Upper lobe of right lung (tissue), 1 donor: Measurements from ENCODE around the gene PDCD2L. TPM values are rescaled to one million over a fixed set of nuclear protein-coding genes. Genes with fewer than 3 reads are reported as not detected.
"Not testable (repeated sequence)": the region's sequence is repeated elsewhere in the genome, so short reads cannot be mapped to it uniquely, and the experiment has no call there.

Experiments
- ATAC-seq: fragments of 200-7000 bp; cut with Tn5 transposase; one replicate; pipeline ENCODE4 v1.9.1; 2020; ENCODE audit warnings: mild to moderate bottlenecking, moderate library complexity
- DNase-seq: peaks from one replicate; pipeline ENCODE4 v3.0.0-alpha.2; 2020
- H3K27ac ChIP-seq: fragments of 200-600 bp; one replicate; pipeline ENCODE4 v1.8.0; 2022
- H3K27me3 ChIP-seq: fragments of 200-600 bp; one replicate; pipeline ENCODE4 v1.8.0; 2022; ENCODE audit warnings: mild to moderate bottlenecking
- H3K36me3 ChIP-seq: fragments of 200-600 bp; one replicate; pipeline ENCODE4 v1.8.0; 2022
- H3K4me1 ChIP-seq: fragments of 200-600 bp; one replicate; pipeline ENCODE4 v1.8.0; 2022
- H3K4me3 ChIP-seq: fragments of 200-600 bp; one replicate; pipeline ENCODE4 v1.8.0; 2022; ENCODE audit warnings: mild to moderate bottlenecking
- H3K9me3 ChIP-seq: fragments of 200-600 bp; one replicate; pipeline ENCODE4 v1.8.0; 2022
- intact Hi-C: fragments of 100-400 bp; cut with DNase I; formaldehyde crosslinking; loops from one replicate; pipeline ENCODE4 v1.11.0; 2022
- total RNA-seq: library from RNA; stranded (reverse); fragmentation: NEBNext Ultra II Directional; extraction: Animal tissue kit (Norgen Biotek cat#: 25700); gene quantifications from one replicate; pipeline ENCODE4 v1.2.1, GENCODE V29; 2021
- TF ChIP-seq, protein P1 (sequence below): fragments of 200-600 bp; IDR thresholded peaks from one replicate; pipeline ENCODE4 v1.8.0; 2022; ENCODE audit warnings: antibody characterized with exemption
- donor health status: DM: no; HTN: yes; CAD: no; lungs with severe emphysema.

The PDCD2L gene
- total RNA-seq, 1 donor from 2014 or later = 7.4 TPM

DNA sequence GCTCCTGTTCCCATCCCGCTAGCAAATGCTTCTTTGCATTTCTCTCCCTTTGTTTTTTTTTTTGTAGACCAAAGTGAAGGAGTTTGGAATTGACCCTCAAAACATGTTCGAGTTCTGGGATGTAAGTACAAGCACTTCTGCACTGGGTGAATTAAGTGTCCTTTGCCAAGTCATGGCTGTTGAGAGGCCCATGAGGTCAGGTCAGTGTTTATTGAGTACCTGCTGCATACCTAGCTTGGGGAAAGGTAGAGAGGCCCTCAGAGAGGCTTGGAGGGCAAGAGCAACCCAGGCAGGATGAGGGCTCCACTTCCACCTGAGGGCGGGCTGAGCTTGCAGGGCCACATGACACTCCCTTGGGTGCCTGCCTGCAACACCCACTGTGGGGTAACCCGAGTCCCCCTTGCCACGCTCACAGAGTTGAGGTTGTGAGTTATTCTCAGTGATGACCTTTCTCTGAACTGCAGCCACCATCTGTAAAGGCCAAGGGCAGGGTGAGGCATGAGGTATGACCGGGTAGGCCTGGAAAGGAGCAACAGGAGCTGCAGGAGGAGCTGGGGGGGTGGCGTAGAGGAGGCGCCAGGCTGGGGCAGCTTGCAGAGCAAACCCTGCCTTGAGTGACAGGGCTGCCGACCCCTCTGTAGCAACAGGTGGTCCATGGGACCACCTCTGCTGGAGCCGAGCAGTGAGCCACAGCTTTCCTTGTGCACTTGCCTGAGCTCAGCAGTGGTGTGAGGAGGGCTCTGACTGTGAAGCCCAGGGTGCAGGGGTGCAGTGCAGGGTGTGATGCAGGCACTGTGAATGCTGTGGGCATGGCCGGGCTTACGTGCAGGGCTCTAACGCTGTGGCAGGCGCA lies 22.6 kb upstream of the PDCD2L start:
- Histone ChIP-seq H3K27ac (no peak overlapping the region), H3K27me3 (no peaks in the 10 kb centered on the region), H3K36me3 (peaks cover 85% of the 10 kb centered on the region), H3K9me3 (no peaks in the 10 kb centered on the region), H3K4me3 (no peak overlapping the region), H3K4me1 (no peaks in the 10 kb centered on the region)
- intact Hi-C loops = no loop called here
- TF ChIP-seq, protein P1, sequence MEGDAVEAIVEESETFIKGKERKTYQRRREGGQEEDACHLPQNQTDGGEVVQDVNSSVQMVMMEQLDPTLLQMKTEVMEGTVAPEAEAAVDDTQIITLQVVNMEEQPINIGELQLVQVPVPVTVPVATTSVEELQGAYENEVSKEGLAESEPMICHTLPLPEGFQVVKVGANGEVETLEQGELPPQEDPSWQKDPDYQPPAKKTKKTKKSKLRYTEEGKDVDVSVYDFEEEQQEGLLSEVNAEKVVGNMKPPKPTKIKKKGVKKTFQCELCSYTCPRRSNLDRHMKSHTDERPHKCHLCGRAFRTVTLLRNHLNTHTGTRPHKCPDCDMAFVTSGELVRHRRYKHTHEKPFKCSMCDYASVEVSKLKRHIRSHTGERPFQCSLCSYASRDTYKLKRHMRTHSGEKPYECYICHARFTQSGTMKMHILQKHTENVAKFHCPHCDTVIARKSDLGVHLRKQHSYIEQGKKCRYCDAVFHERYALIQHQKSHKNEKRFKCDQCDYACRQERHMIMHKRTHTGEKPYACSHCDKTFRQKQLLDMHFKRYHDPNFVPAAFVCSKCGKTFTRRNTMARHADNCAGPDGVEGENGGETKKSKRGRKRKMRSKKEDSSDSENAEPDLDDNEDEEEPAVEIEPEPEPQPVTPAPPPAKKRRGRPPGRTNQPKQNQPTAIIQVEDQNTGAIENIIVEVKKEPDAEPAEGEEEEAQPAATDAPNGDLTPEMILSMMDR = no peak
- DNase-seq = no peak
- ATAC-seq = no peak

DNA sequence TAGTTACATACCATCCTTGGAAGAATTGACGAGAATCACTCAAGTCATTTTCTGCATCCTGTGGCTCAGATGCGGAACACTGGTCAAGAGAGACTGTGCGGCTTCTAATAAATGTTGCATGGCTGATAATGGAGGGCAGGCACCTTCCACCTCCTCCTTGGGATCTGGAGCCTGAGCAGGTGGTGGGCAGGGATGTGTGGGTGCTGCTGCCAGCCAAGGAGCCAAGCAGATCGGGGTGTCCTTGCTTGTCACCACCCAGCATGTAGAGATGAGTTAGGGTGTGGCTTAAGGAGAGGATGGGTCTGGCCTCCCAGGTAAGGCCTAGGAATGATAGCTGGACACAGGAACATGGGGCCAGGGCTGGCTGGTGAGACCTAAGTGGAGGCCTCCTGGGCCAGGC lies 21.7 kb upstream of the PDCD2L start:
- no peak overlapping the region for H3K4me3 ChIP-seq
- H3K27ac ChIP-seq = no peak overlapping the region
- H3K27me3 ChIP-seq = no peaks in the 10 kb centered on the region
- peaks cover 88% of the 10 kb centered on the region for H3K36me3 ChIP-seq
- no peak for DNase-seq
- intact Hi-C loops = no loop called here
- ATAC-seq = no peak
- H3K9me3 ChIP-seq = no peaks in the 10 kb centered on the region
- TF ChIP-seq, protein P1 = no peak
- no peaks in the 10 kb centered on the region for H3K4me1 ChIP-seq

DNA sequence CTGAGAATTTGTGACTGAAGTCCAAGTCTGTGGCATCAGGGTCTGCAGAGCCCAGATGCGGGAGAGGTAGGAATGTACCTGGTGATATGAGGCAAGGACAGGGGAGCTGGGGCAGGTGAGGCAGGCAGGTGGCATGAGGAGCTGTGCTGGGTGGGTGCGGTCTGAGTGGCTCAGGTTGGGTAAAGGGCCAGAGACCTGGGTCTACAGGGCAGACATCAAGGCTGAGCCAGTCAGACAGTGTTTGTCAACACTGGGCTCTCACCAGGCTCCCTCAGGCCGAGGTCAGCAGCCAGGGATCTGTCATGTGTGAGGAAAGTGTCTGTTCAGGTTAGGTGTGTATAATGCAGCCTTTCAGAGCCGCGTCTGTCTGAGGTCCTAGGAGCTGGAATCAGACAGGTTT lies 20.6 kb upstream of the PDCD2L start:
- H3K4me1 ChIP-seq = no peaks in the 10 kb centered on the region
- intact Hi-C loops = no loop called here
- ATAC-seq (no peak), DNase-seq (no peak)
- no peaks in the 10 kb centered on the region for H3K27me3 ChIP-seq
- no peak overlapping the region for H3K4me3 ChIP-seq
- peaks cover 82% of the 10 kb centered on the region for H3K36me3 ChIP-seq
- H3K9me3 ChIP-seq = no peaks in the 10 kb centered on the region
- H3K27ac ChIP-seq = no peak overlapping the region
- TF ChIP-seq, protein P1 = no peak

DNA sequence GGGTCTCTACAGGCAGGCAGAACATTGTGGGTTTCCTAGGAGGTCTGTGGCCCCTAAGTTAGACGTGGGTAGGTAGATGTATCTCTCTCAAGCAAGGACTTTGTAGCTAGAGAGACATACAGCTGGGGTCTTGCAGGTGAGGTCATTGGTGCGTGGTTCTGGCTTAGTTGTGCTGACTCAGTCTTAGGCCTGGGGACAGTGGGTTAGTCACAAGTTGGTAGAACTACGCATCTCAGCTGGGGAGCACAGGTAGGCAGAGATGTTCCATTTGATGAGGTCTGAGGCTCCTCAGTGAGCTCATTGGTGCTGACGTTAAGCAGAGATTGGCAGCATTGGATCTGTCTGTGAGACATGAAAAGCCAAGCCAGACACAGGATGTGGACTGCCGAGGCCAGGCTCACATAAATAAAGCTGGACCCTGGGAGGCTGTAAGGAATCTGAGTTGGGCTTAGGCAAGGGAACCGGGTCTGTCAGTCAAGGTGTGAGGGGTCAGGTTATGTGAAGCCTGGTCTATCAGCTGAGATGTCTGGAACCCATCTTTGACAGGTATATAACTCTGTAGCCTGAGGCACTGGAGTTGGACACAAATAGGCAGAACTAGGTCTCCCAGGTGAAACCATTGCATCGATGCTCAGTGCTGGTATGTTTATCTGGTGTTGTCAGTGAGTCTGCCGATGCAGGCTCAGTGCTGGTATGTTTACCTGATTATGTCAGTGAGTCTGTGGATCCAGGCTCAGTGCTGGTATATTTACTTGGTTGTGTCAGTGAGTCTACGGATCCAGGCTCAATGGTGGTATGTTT lies 17.4 kb upstream of the PDCD2L start:
- no peak for ATAC-seq
- H3K4me1 ChIP-seq = no peaks in the 10 kb centered on the region
- peaks cover 77% of the 10 kb centered on the region for H3K36me3 ChIP-seq
- TF ChIP-seq, protein P1 = no peak
- intact Hi-C loops = no loop called here
- H3K27me3 ChIP-seq = no peaks in the 10 kb centered on the region
- no peak for DNase-seq
- no peak overlapping the region for H3K4me3 ChIP-seq
- no peaks in the 10 kb centered on the region for H3K9me3 ChIP-seq
- H3K27ac ChIP-seq = no peak overlapping the region

DNA sequence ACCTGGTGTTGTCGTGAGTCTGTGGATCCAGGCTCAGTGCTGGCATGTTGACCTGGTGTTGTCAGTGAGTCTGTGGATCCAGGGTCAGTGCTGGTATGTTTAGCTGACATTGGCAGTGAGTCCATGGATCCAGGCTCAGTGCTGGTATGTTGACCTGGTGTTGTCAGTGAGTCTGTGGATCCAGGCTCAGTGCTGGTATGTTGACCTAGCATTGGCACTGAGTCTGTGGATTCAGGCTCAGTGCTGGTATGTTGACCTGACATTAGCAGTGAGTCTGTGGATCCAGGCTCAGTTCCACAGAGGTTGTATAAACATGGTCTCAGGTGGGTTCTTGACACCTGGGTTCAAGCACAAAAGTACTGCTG lies 16.8 kb upstream of the PDCD2L start:
- intact Hi-C loops = no loop called here
- ATAC-seq (no peak), DNase-seq (no peak)
- Histone ChIP-seq H3K9me3 (no peaks in the 10 kb centered on the region), H3K4me3 (no peak overlapping the region), H3K4me1 (no peaks in the 10 kb centered on the region), H3K27me3 (no peaks in the 10 kb centered on the region), H3K36me3 (peaks cover 76% of the 10 kb centered on the region), H3K27ac (no peak overlapping the region)
- TF ChIP-seq, protein P1 = no peak

DNA sequence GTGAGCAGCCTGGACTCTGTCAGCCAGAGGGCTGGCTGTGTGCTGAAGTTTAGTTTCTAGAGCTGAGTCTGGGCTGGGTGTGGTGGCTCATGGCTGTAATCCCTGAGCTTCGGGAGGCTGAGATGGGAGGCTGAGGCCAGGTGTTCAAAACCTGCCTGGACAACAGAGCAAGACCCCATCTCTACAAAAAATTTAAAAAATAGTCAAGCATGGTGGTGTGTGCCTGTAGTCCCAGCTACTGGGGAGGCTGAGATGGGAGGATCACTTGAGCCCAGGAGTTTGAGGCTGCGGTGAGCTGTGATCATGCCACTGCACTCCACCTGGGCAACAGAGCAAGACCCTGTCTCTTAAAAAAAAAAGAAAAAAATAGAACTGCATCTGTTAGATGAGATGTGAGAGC lies 15.5 kb upstream of the PDCD2L start:
- DNase-seq, H3K4me1 ChIP-seq, H3K4me3 ChIP-seq, H3K27me3 ChIP-seq, intact Hi-C loops, ATAC-seq, H3K9me3 ChIP-seq, H3K27ac ChIP-seq: not testable (repeated sequence)
- peaks cover 62% of the 10 kb centered on the region for H3K36me3 ChIP-seq
